ENCODE measurements around the gene CTXN1.

- TF ChIP-seq CTCF (conservative IDR thresholded peaks at IDR 0.05; ENCODE audit: low read depth, low read length) = no peak
- no peak for TF ChIP-seq EZH2 (IDR thresholded peaks at IDR 0.05; ENCODE audit: borderline replicate concordance, low read depth, low read length, poor library complexity, severe bottlenecking)
Observed at GRCh38 chr19:7894612-7895309, 31.2 kb downstream of the CTXN1 start.
